SK-N-SH (cell line): ENCODE data around the gene PYCARD. TPM values are rescaled to one million over a fixed set of nuclear protein-coding genes. Genes with fewer than 3 reads are reported as not detected.

Experiments
- CTCF ChIA-PET: fragments of 300-600, 350-600 bp; formaldehyde crosslinking; extraction: SDS; loops from one replicate; lab custom pipeline; 2021; lab: Yijun Ruan, JAX
- POLR2A ChIA-PET: fragments of 350-600 bp; sonication (Branson Sonifier 250); formaldehyde crosslinking; extraction: SDS; loops from one replicate; lab custom pipeline; 2020; ENCODE audit warnings: antibody characterized with exemption, inconsistent platforms; lab: Yijun Ruan, JAX
- DNase-seq: peaks from one replicate; pipeline ENCODE4 v3.0.0; 2012
- H2AFZ ChIP-seq: fragments of 200-600 bp; sonication (generic); 2 replicates; pipeline ENCODE4 v1.8.1; 2016; ENCODE audit warnings: antibody characterized with exemption, mild to moderate bottlenecking, low read depth
- H3F3A ChIP-seq: fragments of 200-600 bp; sonication (generic); replicated peaks from 2 replicates; pipeline ENCODE3; 2016; ENCODE audit warnings: antibody characterized with exemption, mild to moderate bottlenecking; ENCODE audit not compliant: insufficient read depth
- H3K27ac ChIP-seq, 2 experiments: fragments of 200-500 bp in 1 of 2; fragments of 200-600 bp in 1 of 2; sonication (Bioruptor generic) in 1 of 2; sonication (generic), shearing (Covaris generic) in 1 of 2; 2 replicates each; pipeline versions ENCODE4 v1.5.1 to v1.6.1; 2014 to 2016; ENCODE audit warnings: low read depth in 2 of 2, inconsistent platforms in 1 of 2, low read length in 1 of 2, mild to moderate bottlenecking in 1 of 2, mixed read lengths in 1 of 2
- H3K27me3 ChIP-seq: fragments of 200-600 bp; sonication (generic), shearing (Covaris generic); 2 replicates; pipeline ENCODE4 v1.6.1; 2016; ENCODE audit warnings: mixed run types; ENCODE audit not compliant: insufficient read depth
- H3K36me3 ChIP-seq, 2 experiments: fragments of 200-500 bp in 1 of 2; fragments of 200-600 bp in 1 of 2; sonication (Bioruptor generic) in 1 of 2; sonication (generic) in 1 of 2; replicated peaks in 1 of 2; 2 replicates each; pipeline versions ENCODE3 to v1.5.1; 2014 to 2016; ENCODE audit warnings: low read length in 1 of 2, mild to moderate bottlenecking in 1 of 2; ENCODE audit not compliant: insufficient read depth in 2 of 2, control insufficient read depth in 1 of 2
- H3K4me1 ChIP-seq, 2 experiments: fragments of 200-500 bp in 1 of 2; fragments of 200-600 bp in 1 of 2; sonication (Bioruptor generic) in 1 of 2; sonication (generic), shearing (Covaris generic) in 1 of 2; 2 replicates each; pipeline versions ENCODE4 v1.5.1 to v1.6.1; 2014 to 2016; ENCODE audit warnings: low read depth in 1 of 2, low read length in 1 of 2, mixed run types in 1 of 2; ENCODE audit not compliant: insufficient read depth in 2 of 2, control insufficient read depth in 1 of 2
- H3K4me2 ChIP-seq: fragments of 200-600 bp; sonication (generic), shearing (Covaris generic); 2 replicates; pipeline ENCODE4 v1.6.1; 2017; ENCODE audit warnings: mixed run types
- H3K4me3 ChIP-seq, 2 experiments: fragments of 200-500 bp in 1 of 2; fragments of 200-600 bp in 1 of 2; sonication (Bioruptor generic) in 1 of 2; sonication (generic), shearing (Covaris generic) in 1 of 2; 2 replicates each; pipeline versions ENCODE4 v1.5.1 to v1.8.1; 2014 to 2016; ENCODE audit warnings: low read depth in 2 of 2, inconsistent platforms in 1 of 2, low read length in 1 of 2, mild to moderate bottlenecking in 1 of 2, mixed read lengths in 1 of 2, moderate library complexity in 1 of 2
- H3K79me2 ChIP-seq: fragments of 200-600 bp; sonication (generic); 2 replicates; pipeline ENCODE4 v1.8.1; 2017; ENCODE audit warnings: mild to moderate bottlenecking; ENCODE audit not compliant: insufficient read depth
- H3K9ac ChIP-seq: fragments of 200-600 bp; sonication (generic); 2 replicates; pipeline ENCODE4 v1.6.1; 2017; ENCODE audit warnings: mixed run types
- H3K9me2 ChIP-seq: fragments of 200-600 bp; sonication (generic); 2 replicates; pipeline ENCODE4 v1.6.1; 2017; ENCODE audit warnings: mixed run types
- H3K9me3 ChIP-seq: fragments of 200-600 bp; sonication (generic); 2 replicates; pipeline ENCODE4 v1.6.1; 2017; ENCODE audit warnings: mixed run types, mild to moderate bottlenecking, moderate library complexity
- H4K20me1 ChIP-seq: fragments of 200-600 bp; sonication (generic); 2 replicates; pipeline ENCODE4 v1.6.1; 2017; ENCODE audit warnings: mild to moderate bottlenecking, mixed run types; ENCODE audit not compliant: insufficient read depth
- CTCF ChIP-seq: fragments of 200-600 bp; sonication (generic); IDR thresholded peaks from 2 replicates; pipeline ENCODE4 v1.6.1; 2017; ENCODE audit warnings: antibody characterized with exemption, mild to moderate bottlenecking, moderate library complexity
- ELF1 ChIP-seq: IDR thresholded peaks from 2 replicates; pipeline ENCODE4 v1.4.0; 2012
- FOXJ3 ChIP-seq: sonication (generic); formaldehyde crosslinking; IDR thresholded peaks from 2 replicates; pipeline ENCODE4 v1.5.1; 2020; ENCODE audit warnings: mild to moderate bottlenecking, missing genetic modification reagents
- GABPA ChIP-seq: IDR thresholded peaks from 2 replicates; pipeline ENCODE4 v1.4.0; 2012; ENCODE audit warnings: low read depth, mild to moderate bottlenecking
- MAX ChIP-seq: IDR thresholded peaks from 2 replicates; pipeline ENCODE4 v1.4.0; 2012; ENCODE audit warnings: low read depth
- MEF2A ChIP-seq: IDR thresholded peaks from 2 replicates; pipeline ENCODE4 v1.4.0; 2012; ENCODE audit warnings: low read depth, borderline replicate concordance
- NFIC ChIP-seq: IDR thresholded peaks from 2 replicates; pipeline ENCODE4 v1.4.0; 2012; ENCODE audit warnings: borderline replicate concordance
- RAD21 ChIP-seq: IDR thresholded peaks from 2 replicates; pipeline ENCODE4 v1.6.1; 2012; ENCODE audit warnings: mild to moderate bottlenecking, low read length
- RXRA ChIP-seq: IDR thresholded peaks from 2 replicates; pipeline ENCODE4 v1.4.0; 2012; ENCODE audit warnings: low read depth, mild to moderate bottlenecking, borderline replicate concordance
- SIN3A ChIP-seq: IDR thresholded peaks from 2 replicates; pipeline ENCODE4 v1.6.1; 2012; ENCODE audit warnings: low read depth, mild to moderate bottlenecking, low read length, moderate library complexity, borderline replicate concordance
- WGBS: methylation state at CpG from one replicate; pipeline ENCODE4 v1.1.6; 2017; ENCODE audit warnings: low lambda C conversion rate; 5-methylcytosine and 5-hydroxymethylcytosine counted together
- polyA plus RNA-seq, 3 experiments: library from polyadenylated mRNA; depleted of rRNA; stranded (reverse); fragments of >200 nt; gene quantifications; 2 replicates each; pipeline ENCODE4 v1.2.3, GENCODE V29; 2012
- TF ChIP-seq, protein P1 (sequence below): fragments of 150-350 bp; IDR thresholded peaks from 2 replicates; pipeline ENCODE4 v1.6.1; 2016; ENCODE audit warnings: mild to moderate bottlenecking, low read depth, low read length

The PYCARD gene
- polyA plus RNA-seq, 1 of the 3 experiments (the other 2 are of a cell fraction): 0.28 TPM

- WGBS: 90% methylated on average over 10 of the region's 10 CpGs
- Histone ChIP-seq H3K9me2 (no peaks in the 10 kb centered on the region), H3K4me2 (peak overlapping the region; percentile 92), H4K20me1 (peaks cover 82% of the 10 kb centered on the region), H3K27ac (no peak overlapping the region), H2AFZ (no peak overlapping the region), H3F3A (peaks cover 33% of the 10 kb centered on the region), H3K36me3 (peaks cover 57 to 79% of the 10 kb centered on the region in 2 experiments), H3K9me3 (no peaks in the 10 kb centered on the region), H3K27me3 (no peaks in the 10 kb centered on the region), H3K4me1 (peaks cover 9 to 15% of the 10 kb centered on the region in 2 experiments; a peak in 2 of 4 replicates), H3K4me3 (no peak overlapping the region; a peak in 1 of 4 replicates), H3K79me2 (peaks cover 95% of the 10 kb centered on the region), H3K9ac (no peak overlapping the region)
- DNase-seq: no peak
- TF ChIP-seq GABPA: no peak
- no peak for TF ChIP-seq SIN3A
- no peak for TF ChIP-seq ELF1
- no peak for TF ChIP-seq CTCF
- no peak for TF ChIP-seq MAX
- no peak for TF ChIP-seq RXRA
- no peak for TF ChIP-seq RAD21
- TF ChIP-seq MEF2A: no peak
- no peak for TF ChIP-seq NFIC
- TF ChIP-seq, protein P1, sequence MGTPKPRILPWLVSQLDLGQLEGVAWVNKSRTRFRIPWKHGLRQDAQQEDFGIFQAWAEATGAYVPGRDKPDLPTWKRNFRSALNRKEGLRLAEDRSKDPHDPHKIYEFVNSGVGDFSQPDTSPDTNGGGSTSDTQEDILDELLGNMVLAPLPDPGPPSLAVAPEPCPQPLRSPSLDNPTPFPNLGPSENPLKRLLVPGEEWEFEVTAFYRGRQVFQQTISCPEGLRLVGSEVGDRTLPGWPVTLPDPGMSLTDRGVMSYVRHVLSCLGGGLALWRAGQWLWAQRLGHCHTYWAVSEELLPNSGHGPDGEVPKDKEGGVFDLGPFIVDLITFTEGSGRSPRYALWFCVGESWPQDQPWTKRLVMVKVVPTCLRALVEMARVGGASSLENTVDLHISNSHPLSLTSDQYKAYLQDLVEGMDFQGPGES: no peak
- no peak for TF ChIP-seq FOXJ3 (CRISPR knock-in tag)
- CTCF ChIA-PET: interaction anchor here (0.6 to 1.7 kb wide), 7 partner anchors 12 to 684 kb away, joined by 3 to 5 read pairs (median 3); partner anchors contain the start of genes HSD3B7 and ZNF843
- POLR2A ChIA-PET: interaction anchor here (0.6 to 1.7 kb wide), 3 partner anchors 15 to 20 kb away, joined by 3 to 5 read pairs (median 4); no protein-coding TSS in a partner anchor
Observed at GRCh38 chr16:31183432-31184428, 18.8 kb downstream of the PYCARD start.

- POLR2A ChIA-PET: interaction anchor here (1.0 to 1.7 kb wide), 3 partner anchors 16 to 531 kb away, joined by 3 to 5 read pairs (median 4); a partner anchor contains a TSS
- no peak for TF ChIP-seq FOXJ3 (CRISPR knock-in tag)
- TF ChIP-seq RAD21: no peak
- TF ChIP-seq ELF1: no peak
- no peak for TF ChIP-seq MAX
- TF ChIP-seq, all 33 proteins: peak for 0
- Histone ChIP-seq H3K4me1 (peaks cover 9 to 15% of the 10 kb centered on the region in 2 experiments; a peak in 2 of 4 replicates), H3K36me3 (peaks cover 44 to 66% of the 10 kb centered on the region in 2 experiments), H3K9ac (peak overlapping the region; percentile 100; the same call in 1 of the 2 replicates), H3K4me2 (peak overlapping the region; percentile 92), H3K27ac (no peak overlapping the region), H3F3A (peaks cover 23% of the 10 kb centered on the region), H2AFZ (no peak overlapping the region), H3K9me2 (no peaks in the 10 kb centered on the region), H4K20me1 (peaks cover 69% of the 10 kb centered on the region), H3K4me3 (peak overlapping the region; percentile 77 to 99; a peak in 3 of 4 replicates), H3K9me3 (no peaks in the 10 kb centered on the region), H3K79me2 (peaks cover 81% of the 10 kb centered on the region), H3K27me3 (no peaks in the 10 kb centered on the region)
- DNase-seq: no peak
- 17% methylated on average over 7 of the region's 7 CpGs for WGBS
- CTCF ChIA-PET: interaction anchor here (1.3 to 1.7 kb wide), 2 partner anchors 25 to 197 kb away, joined by 3 read pairs; partner anchors contain the start of gene HSD3B7
Observed at GRCh38 chr16:31182391-31182790, 20.2 kb downstream of the PYCARD start.
